HEK293 (cell line): ENCODE measurements around the gene MAP3K4.

Experiments used
- CTCF ChIA-PET: fragments of 350-600 bp; formaldehyde crosslinking; extraction: SDS; loops from one replicate; lab custom pipeline; 2021; ENCODE audit warnings: antibody characterized with exemption; lab: Yijun Ruan, JAX
- POLR2A ChIA-PET: fragments of 300-600 bp; formaldehyde crosslinking; extraction: SDS; loops from one replicate; lab custom pipeline; 2020; ENCODE audit warnings: antibody characterized with exemption, inconsistent platforms; lab: Yijun Ruan, JAX
- H3K27ac ChIP-seq: fragments of 200-500 bp; sonication (Bioruptor generic); 2 replicates; pipeline ENCODE4 v1.5.1; 2014; ENCODE audit warnings: low read depth, low read length, control low read depth, inconsistent platforms; ENCODE audit errors: extremely low read depth
- H3K36me3 ChIP-seq, 2 experiments: fragments of 200-500 bp in 1 of 2; sonication (Bioruptor generic) in 1 of 2; 1 replicate in 1 of 2; 2 replicates in 1 of 2; pipeline ENCODE4 v1.5.1; 2014 to 2017; ENCODE audit warnings: inconsistent platforms in 2 of 2, low read length in 2 of 2; ENCODE audit not compliant: control insufficient read depth in 2 of 2, insufficient read depth in 1 of 2
- H3K4me1 ChIP-seq: fragments of 200-500 bp; sonication (Bioruptor generic); 2 replicates; pipeline ENCODE4 v1.5.1; 2014; ENCODE audit warnings: mild to moderate bottlenecking, low read length, inconsistent platforms; ENCODE audit not compliant: control insufficient read depth, insufficient read depth
- H3K4me3 ChIP-seq: 2 replicates; pipeline ENCODE4 v1.5.1; 2011; ENCODE audit warnings: low read depth, mild to moderate bottlenecking, control low read depth, low read length, moderate library complexity
- H3K9me3 ChIP-seq: fragments of 200-500 bp; sonication (Bioruptor generic); 2 replicates; pipeline ENCODE4 v1.5.1; 2014; ENCODE audit warnings: low read depth, low read length, inconsistent platforms; ENCODE audit not compliant: control insufficient read depth, insufficient read depth
- GLIS1 ChIP-seq: fragments of 450-650 bp; formaldehyde crosslinking; IDR thresholded peaks from 2 replicates; pipeline ENCODE4 v1.5.1; 2016; ENCODE audit warnings: missing biosample characterization, missing genetic modification characterization
- KLF9 ChIP-seq: fragments of 450-650 bp; formaldehyde crosslinking; IDR thresholded peaks from 2 replicates; pipeline ENCODE4 v1.5.1; 2016; ENCODE audit warnings: missing biosample characterization, missing genetic modification characterization, low read depth
- MZF1 ChIP-seq: fragments of 450-650 bp; formaldehyde crosslinking; IDR thresholded peaks from 2 replicates; pipeline ENCODE4 v1.5.1; 2017; ENCODE audit warnings: missing biosample characterization, missing genetic modification characterization, borderline replicate concordance
- PRDM1 ChIP-seq: fragments of 450-650 bp; formaldehyde crosslinking; IDR thresholded peaks from 2 replicates; pipeline ENCODE4; 2016; ENCODE audit warnings: missing biosample characterization, missing genetic modification characterization
- SALL2 ChIP-seq: fragments of 450-650 bp; formaldehyde crosslinking; IDR thresholded peaks from 2 replicates; pipeline ENCODE4 v1.5.0; 2017; ENCODE audit warnings: missing biosample characterization, mild to moderate bottlenecking, missing genetic modification characterization, borderline replicate concordance
- SCRT1 ChIP-seq: fragments of 450-650 bp; formaldehyde crosslinking; IDR thresholded peaks from 2 replicates; pipeline ENCODE4 v1.5.1; 2016; ENCODE audit warnings: missing biosample characterization, missing genetic modification characterization, borderline replicate concordance
- YY1 ChIP-seq: fragments of 450-650 bp; formaldehyde crosslinking; IDR thresholded peaks from 2 replicates; pipeline ENCODE4 v1.5.1; 2018; ENCODE audit warnings: missing biosample characterization, missing genetic modification characterization
- ZFP69B ChIP-seq: fragments of 450-650 bp; formaldehyde crosslinking; IDR thresholded peaks from 2 replicates; pipeline ENCODE4 v1.5.1; 2016; ENCODE audit warnings: missing biosample characterization, missing genetic modification characterization
- ZIC2 ChIP-seq: fragments of 450-650 bp; formaldehyde crosslinking; IDR thresholded peaks from 2 replicates; pipeline ENCODE4 v1.5.1; 2016; ENCODE audit warnings: missing biosample characterization, missing genetic modification characterization
- ZNF16 ChIP-seq: fragments of 450-650 bp; formaldehyde crosslinking; IDR thresholded peaks from 2 replicates; pipeline ENCODE4 v1.5.1; 2016; ENCODE audit warnings: low read depth, missing biosample characterization, missing genetic modification characterization
- ZNF221 ChIP-seq: fragments of 450-650 bp; formaldehyde crosslinking; IDR thresholded peaks from 2 replicates; pipeline ENCODE4 v1.5.1; 2017; ENCODE audit warnings: missing biosample characterization, missing genetic modification characterization, borderline replicate concordance
- ZNF311 ChIP-seq: fragments of 450-650 bp; formaldehyde crosslinking; IDR thresholded peaks from 2 replicates; pipeline ENCODE4 v1.5.1; 2017; ENCODE audit warnings: missing biosample characterization, missing genetic modification characterization, borderline replicate concordance
- ZNF335 ChIP-seq: fragments of 450-650 bp; formaldehyde crosslinking; conservative IDR thresholded peaks from 2 replicates; pipeline ENCODE4 v1.5.1; 2016; ENCODE audit warnings: missing biosample characterization, missing genetic modification characterization
- ZNF391 ChIP-seq: fragments of 450-650 bp; formaldehyde crosslinking; IDR thresholded peaks from 2 replicates; pipeline ENCODE4 v1.5.1; 2016; ENCODE audit warnings: low read depth, missing biosample characterization, missing genetic modification characterization, borderline replicate concordance
- ZNF394 ChIP-seq: fragments of 450-650 bp; formaldehyde crosslinking; IDR thresholded peaks from 2 replicates; pipeline ENCODE4 v1.5.1; 2016; ENCODE audit warnings: missing biosample characterization, missing genetic modification characterization, mild to moderate bottlenecking, moderate library complexity, borderline replicate concordance
- ZNF404 ChIP-seq: fragments of 450-650 bp; formaldehyde crosslinking; IDR thresholded peaks from 2 replicates; pipeline ENCODE4 v1.5.1; 2017; ENCODE audit warnings: missing biosample characterization, missing genetic modification characterization
- ZNF473 ChIP-seq: fragments of 450-650 bp; formaldehyde crosslinking; IDR thresholded peaks from 2 replicates; pipeline ENCODE4 v1.5.1; 2017; ENCODE audit warnings: missing biosample characterization, missing genetic modification characterization
- ZNF48 ChIP-seq: fragments of 450-650 bp; formaldehyde crosslinking; IDR thresholded peaks from 2 replicates; pipeline ENCODE4 v1.5.1; 2016; ENCODE audit warnings: missing biosample characterization, missing genetic modification characterization
- ZNF501 ChIP-seq: fragments of 450-650 bp; formaldehyde crosslinking; IDR thresholded peaks from 2 replicates; pipeline ENCODE4 v1.5.1; 2016; ENCODE audit warnings: missing biosample characterization, missing genetic modification characterization
- ZNF514 ChIP-seq: fragments of 450-650 bp; formaldehyde crosslinking; IDR thresholded peaks from 2 replicates; pipeline ENCODE4 v1.5.1; 2016; ENCODE audit warnings: missing biosample characterization, missing genetic modification characterization
- ZNF558 ChIP-seq: fragments of 450-650 bp; formaldehyde crosslinking; IDR thresholded peaks from 2 replicates; pipeline ENCODE4 v1.5.1; 2016; ENCODE audit warnings: missing biosample characterization, missing genetic modification characterization
- ZNF768 ChIP-seq: fragments of 450-650 bp; formaldehyde crosslinking; IDR thresholded peaks from 2 replicates; pipeline ENCODE4 v1.5.1; 2018; ENCODE audit warnings: missing biosample characterization, mild to moderate bottlenecking, missing genetic modification characterization
- ZNF776 ChIP-seq: fragments of 450-650 bp; formaldehyde crosslinking; IDR thresholded peaks from 2 replicates; pipeline ENCODE4 v1.5.0; 2017; ENCODE audit warnings: missing biosample characterization, missing genetic modification characterization, borderline replicate concordance
- ZNF785 ChIP-seq: fragments of 450-650 bp; formaldehyde crosslinking; IDR thresholded peaks from 2 replicates; pipeline ENCODE4 v1.5.1; 2016; ENCODE audit warnings: missing biosample characterization, missing genetic modification characterization
- ZNF791 ChIP-seq: fragments of 450-650 bp; formaldehyde crosslinking; IDR thresholded peaks from 2 replicates; pipeline ENCODE4 v1.5.1; 2016; ENCODE audit warnings: missing biosample characterization, missing genetic modification characterization
- ZNF830 ChIP-seq: fragments of 450-650 bp; IDR thresholded peaks from 2 replicates; pipeline ENCODE4 v1.5.0; 2018; ENCODE audit warnings: missing biosample characterization, missing genetic modification characterization, low read depth, mild to moderate bottlenecking, moderate library complexity
- ZNF837 ChIP-seq: fragments of 450-650 bp; formaldehyde crosslinking; IDR thresholded peaks from 2 replicates; pipeline ENCODE4 v1.5.1; 2016; ENCODE audit warnings: missing biosample characterization, missing genetic modification characterization
- TF ChIP-seq, protein P1 (sequence below): fragments of 450-650 bp; formaldehyde crosslinking; IDR thresholded peaks from 2 replicates; pipeline ENCODE4 v1.5.1; 2016; ENCODE audit warnings: missing biosample characterization, missing genetic modification characterization
- TF ChIP-seq, protein P2 (sequence below): fragments of 450-650 bp; formaldehyde crosslinking; IDR thresholded peaks from 2 replicates; pipeline ENCODE4 v1.5.1; 2016; ENCODE audit warnings: missing biosample characterization, missing genetic modification characterization
- TF ChIP-seq, protein P3 (sequence below): fragments of 450-650 bp; formaldehyde crosslinking; IDR thresholded peaks from 2 replicates; pipeline ENCODE4 v1.5.1; 2016; ENCODE audit warnings: missing biosample characterization, missing genetic modification characterization
- TF ChIP-seq, protein P4 (sequence below): fragments of 450-650 bp; formaldehyde crosslinking; IDR thresholded peaks from 2 replicates; pipeline ENCODE4 v1.5.1; 2016; ENCODE audit warnings: missing biosample characterization, missing genetic modification characterization

The MAP3K4 gene

DNA sequence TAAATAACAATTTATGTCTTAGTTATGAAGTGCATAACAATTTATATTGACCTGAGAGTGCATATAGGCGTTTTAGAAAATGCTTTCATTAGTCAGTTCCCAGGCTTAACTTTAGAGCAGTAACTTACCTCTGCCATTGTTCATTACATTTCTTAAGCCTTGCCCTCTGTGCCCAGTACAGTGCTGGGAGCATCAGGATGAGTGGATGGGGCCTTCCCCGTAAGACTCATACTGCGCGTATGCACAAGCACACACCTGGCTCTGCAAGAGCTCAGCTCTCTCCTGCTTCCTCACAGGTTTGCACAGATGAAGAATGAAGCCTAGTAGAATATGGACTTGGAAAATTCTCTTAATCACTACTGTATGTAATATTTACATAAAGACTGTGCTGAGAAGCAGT lies 125.0 kb downstream of the MAP3K4 start:
- ChIA-PET CTCF (interaction anchor here (0.6 kb wide), 1 partner anchor 447 kb away, joined by 3 read pairs; no protein-coding TSS in a partner anchor), POLR2A (no interaction called here)
- H3K9me3 ChIP-seq: no peaks in the 10 kb centered on the region
- H3K27ac ChIP-seq: no peak overlapping the region
- no peak overlapping the region for H3K4me3 ChIP-seq
- TF ChIP-seq ZNF558 (no peak), PRDM1 (no peak), ZNF335 (tag by site-specific recombination) (no peak), ZNF791 (no peak), ZNF776 (tag by site-specific recombination) (no peak), ZNF311 (tag by site-specific recombination) (no peak), ZNF404 (tag by site-specific recombination) (no peak), ZNF16 (tag by site-specific recombination) (no peak), ZNF473 (tag by site-specific recombination) (no peak), ZNF394 (tag by site-specific recombination) (no peak), ZNF830 (no peak), ZIC2 (tag by site-specific recombination) (no peak), SALL2 (tag by site-specific recombination) (no peak), ZNF768 (no peak), ZFP69B (tag by site-specific recombination) (no peak), ZNF785 (tag by site-specific recombination) (no peak), ZNF837 (tag by site-specific recombination) (no peak)
- TF ChIP-seq, protein P1, sequence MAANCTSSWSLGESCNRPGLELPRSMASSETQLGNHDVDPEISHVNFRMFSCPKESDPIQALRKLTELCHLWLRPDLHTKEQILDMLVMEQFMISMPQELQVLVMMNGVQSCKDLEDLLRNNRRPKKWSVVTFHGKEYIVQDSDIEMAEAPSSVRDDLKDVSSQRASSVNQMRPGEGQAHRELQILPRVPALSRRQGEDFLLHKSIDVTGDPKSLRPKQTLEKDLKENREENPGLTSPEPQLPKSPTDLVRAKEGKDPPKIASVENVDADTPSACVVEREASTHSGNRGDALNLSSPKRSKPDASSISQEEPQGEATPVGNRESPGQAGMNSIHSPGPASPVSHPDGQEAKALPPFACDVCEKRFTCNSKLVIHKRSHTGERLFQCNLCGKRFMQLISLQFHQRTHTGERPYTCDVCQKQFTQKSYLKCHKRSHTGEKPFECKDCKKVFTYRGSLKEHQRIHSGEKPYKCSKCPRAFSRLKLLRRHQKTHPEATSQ: no peak
- TF ChIP-seq, protein P2, sequence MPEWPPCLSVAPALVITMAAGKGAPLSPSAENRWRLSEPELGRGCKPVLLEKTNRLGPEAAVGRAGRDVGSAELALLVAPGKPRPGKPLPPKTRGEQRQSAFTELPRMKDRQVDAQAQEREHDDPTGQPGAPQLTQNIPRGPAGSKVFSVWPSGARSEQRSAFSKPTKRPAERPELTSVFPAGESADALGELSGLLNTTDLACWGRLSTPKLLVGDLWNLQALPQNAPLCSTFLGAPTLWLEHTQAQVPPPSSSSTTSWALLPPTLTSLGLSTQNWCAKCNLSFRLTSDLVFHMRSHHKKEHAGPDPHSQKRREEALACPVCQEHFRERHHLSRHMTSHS (tag by site-specific recombination): no peak
- H3K4me1 ChIP-seq: no peaks in the 10 kb centered on the region
- peaks cover 0 to 85% of the 10 kb centered on the region in 2 experiments; a peak in 2 of 3 replicates for H3K36me3 ChIP-seq

DNA sequence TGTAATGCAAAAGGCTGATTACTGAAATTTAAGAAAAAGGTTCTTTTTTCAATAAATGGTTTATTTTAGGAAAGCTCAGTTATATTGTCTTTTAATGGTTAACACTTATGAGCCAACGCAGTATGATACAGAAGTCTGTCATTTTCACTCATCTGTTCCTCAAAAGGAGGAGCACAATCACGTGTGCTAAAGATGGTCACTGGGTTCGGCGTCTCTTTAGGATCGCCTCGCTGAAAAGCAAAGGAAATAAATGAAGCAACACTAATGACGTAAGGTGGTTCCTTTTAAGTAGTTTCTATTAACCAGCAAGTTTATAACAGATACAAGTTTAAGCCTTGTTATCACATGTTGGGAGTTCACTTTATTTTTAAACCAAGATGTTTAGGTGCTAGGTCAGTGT lies 125.7 kb downstream of the MAP3K4 start:
- TF ChIP-seq ZNF514: no peak
- TF ChIP-seq MZF1 (tag by site-specific recombination): no peak
- no peak for TF ChIP-seq GLIS1
- no peak for TF ChIP-seq ZNF221
- TF ChIP-seq ZNF391 (tag by site-specific recombination): no peak
- TF ChIP-seq YY1: no peak
- TF ChIP-seq ZNF501 (tag by site-specific recombination): no peak
- TF ChIP-seq, protein P3, sequence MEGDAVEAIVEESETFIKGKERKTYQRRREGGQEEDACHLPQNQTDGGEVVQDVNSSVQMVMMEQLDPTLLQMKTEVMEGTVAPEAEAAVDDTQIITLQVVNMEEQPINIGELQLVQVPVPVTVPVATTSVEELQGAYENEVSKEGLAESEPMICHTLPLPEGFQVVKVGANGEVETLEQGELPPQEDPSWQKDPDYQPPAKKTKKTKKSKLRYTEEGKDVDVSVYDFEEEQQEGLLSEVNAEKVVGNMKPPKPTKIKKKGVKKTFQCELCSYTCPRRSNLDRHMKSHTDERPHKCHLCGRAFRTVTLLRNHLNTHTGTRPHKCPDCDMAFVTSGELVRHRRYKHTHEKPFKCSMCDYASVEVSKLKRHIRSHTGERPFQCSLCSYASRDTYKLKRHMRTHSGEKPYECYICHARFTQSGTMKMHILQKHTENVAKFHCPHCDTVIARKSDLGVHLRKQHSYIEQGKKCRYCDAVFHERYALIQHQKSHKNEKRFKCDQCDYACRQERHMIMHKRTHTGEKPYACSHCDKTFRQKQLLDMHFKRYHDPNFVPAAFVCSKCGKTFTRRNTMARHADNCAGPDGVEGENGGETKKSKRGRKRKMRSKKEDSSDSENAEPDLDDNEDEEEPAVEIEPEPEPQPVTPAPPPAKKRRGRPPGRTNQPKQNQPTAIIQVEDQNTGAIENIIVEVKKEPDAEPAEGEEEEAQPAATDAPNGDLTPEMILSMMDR (tag by site-specific recombination): no peak
- TF ChIP-seq ZNF48: no peak
- TF ChIP-seq KLF9: no peak
- no peak for TF ChIP-seq SCRT1 (tag by site-specific recombination)
- TF ChIP-seq, protein P4, sequence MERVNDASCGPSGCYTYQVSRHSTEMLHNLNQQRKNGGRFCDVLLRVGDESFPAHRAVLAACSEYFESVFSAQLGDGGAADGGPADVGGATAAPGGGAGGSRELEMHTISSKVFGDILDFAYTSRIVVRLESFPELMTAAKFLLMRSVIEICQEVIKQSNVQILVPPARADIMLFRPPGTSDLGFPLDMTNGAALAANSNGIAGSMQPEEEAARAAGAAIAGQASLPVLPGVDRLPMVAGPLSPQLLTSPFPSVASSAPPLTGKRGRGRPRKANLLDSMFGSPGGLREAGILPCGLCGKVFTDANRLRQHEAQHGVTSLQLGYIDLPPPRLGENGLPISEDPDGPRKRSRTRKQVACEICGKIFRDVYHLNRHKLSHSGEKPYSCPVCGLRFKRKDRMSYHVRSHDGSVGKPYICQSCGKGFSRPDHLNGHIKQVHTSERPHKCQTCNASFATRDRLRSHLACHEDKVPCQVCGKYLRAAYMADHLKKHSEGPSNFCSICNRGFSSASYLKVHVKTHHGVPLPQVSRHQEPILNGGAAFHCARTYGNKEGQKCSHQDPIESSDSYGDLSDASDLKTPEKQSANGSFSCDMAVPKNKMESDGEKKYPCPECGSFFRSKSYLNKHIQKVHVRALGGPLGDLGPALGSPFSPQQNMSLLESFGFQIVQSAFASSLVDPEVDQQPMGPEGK (tag by site-specific recombination): no peak
- POLR2A ChIA-PET: no interaction called here
- Histone ChIP-seq H3K9me3 (no peaks in the 10 kb centered on the region), H3K36me3 (peaks cover 0 to 78% of the 10 kb centered on the region in 2 experiments; a peak in 2 of 3 replicates), H3K27ac (no peak overlapping the region), H3K4me1 (no peaks in the 10 kb centered on the region), H3K4me3 (no peak overlapping the region)
- CTCF ChIA-PET: interaction anchor here (0.7 kb wide), 1 partner anchor 16 kb away, joined by 4 read pairs; no protein-coding TSS in a partner anchor
